ENCODE data around the gene DIO1. TPM values are rescaled to one million over a fixed set of nuclear protein-coding genes. Genes with fewer than 3 reads are reported as not detected.
A peak's percentile ranks its signal among the peaks of the same experiment; 100 is the strongest.

Gene DIO1
- total and polyA plus RNA-seq, 9 of the 15 experiments (the other 6 are each of a cell fraction or from before 2014, with no cell fraction given), result not detected

DNA sequence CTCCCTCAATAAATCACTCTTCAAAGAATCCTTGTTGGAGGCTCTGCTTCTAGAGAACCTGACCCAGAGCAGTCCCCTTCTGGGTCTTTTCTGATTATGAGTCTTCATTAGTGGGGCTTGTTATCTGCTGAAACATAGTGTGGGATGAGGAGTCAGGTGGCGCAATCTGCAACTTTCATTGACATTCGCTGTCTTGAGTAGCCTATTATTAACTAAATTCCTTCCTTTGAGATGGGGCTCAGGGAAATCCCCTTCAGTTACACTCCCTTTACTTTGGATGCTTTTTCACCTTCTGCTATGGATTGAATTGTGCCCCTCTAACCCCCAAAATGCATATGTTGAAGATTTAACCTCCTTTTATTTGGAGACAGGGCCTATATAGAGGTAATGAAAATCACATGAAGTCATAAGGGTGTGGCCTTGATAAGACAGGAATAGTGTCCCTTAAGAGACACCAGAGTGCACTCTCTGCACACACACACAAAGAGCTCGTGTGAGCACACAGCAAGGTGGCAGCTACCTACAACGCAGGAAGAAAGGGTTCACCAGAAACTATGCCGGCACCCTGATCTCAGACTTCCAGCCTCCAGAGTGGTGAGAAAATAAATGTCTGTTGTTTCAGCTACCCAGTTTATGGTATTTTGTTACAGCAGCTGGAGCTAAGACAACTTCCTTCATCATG, 19.5 kb downstream of the DIO1 start (continued):
- no peak for TF ChIP-seq ZNF280A (IDR thresholded peaks at IDR 0.05; ENCODE audit: low read depth, partially characterized antibody)
- TF ChIP-seq EHMT2 (IDR thresholded peaks at IDR 0.05), result no peak
- no peak for TF ChIP-seq SMARCA5 (IDR thresholded peaks at IDR 0.05)
- TF ChIP-seq FOXJ3 (CRISPR knock-in tag; IDR thresholded peaks at IDR 0.05), result no peak
- peak; percentile 43 for TF ChIP-seq CEBPB (tag; IDR thresholded peaks at IDR 0.05)
- TF ChIP-seq ZNF77 (CRISPR knock-in tag; IDR thresholded peaks at IDR 0.05), result no peak
- no peak for TF ChIP-seq SMARCA4 (IDR thresholded peaks at IDR 0.05)
- no peak for TF ChIP-seq TAF7 (tag; IDR thresholded peaks at IDR 0.05)
- peak; percentile 27 to 52; a peak in 3 of 4 replicates for TF ChIP-seq RAD21 (CRISPR knock-in tag; conservative IDR thresholded peaks at IDR 0.05 in 1 of 2, IDR thresholded peaks at IDR 0.05 in 1 of 2)
- no peak for TF ChIP-seq MGA (IDR thresholded peaks at IDR 0.05)
- TF ChIP-seq CTCF (IDR thresholded peaks at IDR 0.05 in 2 of 3, conservative IDR thresholded peaks at IDR 0.05 in 1 of 3; ENCODE audit: insufficient read depth in 2 of 3, low read depth in 1 of 3, low read length in 3 of 3), result peak; percentile 28 to 49 (median 49); a peak in 4 of 6 replicates
- no peak for TF ChIP-seq PRPF4 (IDR thresholded peaks at IDR 0.05; ENCODE audit: insufficient read depth, low read depth, low read length, poor library complexity, severe bottlenecking)
- no peak for TF ChIP-seq POLR3A (IDR thresholded peaks at IDR 0.05; ENCODE audit: borderline replicate concordance, extremely low read depth, insufficient read depth, insufficient read length)
